Mesendoderm (in vitro differentiated cells): Measurements from ENCODE around the gene C1QTNF9B.

Experiments used
- DNase-seq: peaks from one replicate; pipeline ENCODE4 v3.0.0; 2013
- H2AK5ac ChIP-seq: 2 replicates; pipeline ENCODE4 v1.6.1; 2013; ENCODE audit warnings: low read length, inconsistent platforms
- H2BK120ac ChIP-seq: 2 replicates; pipeline ENCODE4 v1.6.1; 2013; ENCODE audit warnings: low read depth, mild to moderate bottlenecking, low read length, moderate library complexity, mixed read lengths
- H2BK15ac ChIP-seq: replicated peaks from 2 replicates; pipeline ENCODE4 v1.6.1; 2013; ENCODE audit warnings: low read depth, mild to moderate bottlenecking, moderate library complexity
- H2BK5ac ChIP-seq: 2 replicates; pipeline ENCODE4 v1.6.1; 2013; ENCODE audit warnings: low read length, inconsistent platforms
- H3K18ac ChIP-seq: 2 replicates; pipeline ENCODE4 v1.6.1; 2013; ENCODE audit warnings: mild to moderate bottlenecking, low read length, mixed read lengths
- H3K23ac ChIP-seq: one replicate; pipeline ENCODE4 v1.6.1; 2013; ENCODE audit warnings: low read length
- H3K27ac ChIP-seq: 2 replicates; pipeline ENCODE4 v1.5.1; 2013; ENCODE audit warnings: low read depth, mild to moderate bottlenecking, inconsistent platforms, low read length, moderate library complexity
- H3K27me3 ChIP-seq: 2 replicates; pipeline ENCODE4 v1.6.1; 2013; ENCODE audit warnings: low read length, control low read depth, mild to moderate bottlenecking, inconsistent platforms; ENCODE audit not compliant: insufficient read depth, poor library complexity
- H3K36me3 ChIP-seq: 2 replicates; pipeline ENCODE4 v1.6.1; 2013; ENCODE audit warnings: low read length, inconsistent platforms; ENCODE audit not compliant: control insufficient read depth, insufficient read depth
- H3K4ac ChIP-seq: one replicate; pipeline ENCODE4 v1.6.1; 2013; ENCODE audit warnings: low read depth, mild to moderate bottlenecking, low read length, moderate library complexity
- H3K4me1 ChIP-seq: 2 replicates; pipeline ENCODE4 v1.6.1; 2013; ENCODE audit warnings: low read depth, low read length, inconsistent platforms; ENCODE audit not compliant: control insufficient read depth
- H3K4me2 ChIP-seq: 2 replicates; pipeline ENCODE4 v1.6.1; 2013; ENCODE audit warnings: low read length
- H3K4me3 ChIP-seq: 2 replicates; pipeline ENCODE4 v1.5.1; 2013; ENCODE audit warnings: mild to moderate bottlenecking, low read length
- H3K56ac ChIP-seq: one replicate; pipeline ENCODE4 v1.6.1; 2013; ENCODE audit warnings: low read length
- H3K79me1 ChIP-seq: 2 replicates; pipeline ENCODE4 v1.6.1; 2013; ENCODE audit warnings: low read length, inconsistent platforms
- H3K79me2 ChIP-seq: 2 replicates; pipeline ENCODE4 v1.6.1; 2013; ENCODE audit warnings: mild to moderate bottlenecking, low read length; ENCODE audit not compliant: control insufficient read depth, insufficient read depth
- H3K9ac ChIP-seq: 2 replicates; pipeline ENCODE4 v1.6.1; 2013; ENCODE audit warnings: low read length, inconsistent platforms
- H4K5ac ChIP-seq: one replicate; pipeline ENCODE4 v1.6.1; 2013; ENCODE audit warnings: low read length
- H4K8ac ChIP-seq: one replicate; pipeline ENCODE4 v1.6.1; 2013; ENCODE audit warnings: low read depth, mild to moderate bottlenecking, control low read depth, low read length, moderate library complexity
- WGBS: extraction: QIAGEN DNeasy Blood & Tissue Kit; methylation state at CpG from one replicate; pipeline ENCODE4 v1.1.7; 2013; ENCODE audit warnings: low lambda C conversion rate, missing lambda C conversion rate; ENCODE audit not compliant: insufficient coverage; ENCODE audit errors: extremely low coverage; 5-methylcytosine and 5-hydroxymethylcytosine counted together

C1QTNF9B gene

DNA sequence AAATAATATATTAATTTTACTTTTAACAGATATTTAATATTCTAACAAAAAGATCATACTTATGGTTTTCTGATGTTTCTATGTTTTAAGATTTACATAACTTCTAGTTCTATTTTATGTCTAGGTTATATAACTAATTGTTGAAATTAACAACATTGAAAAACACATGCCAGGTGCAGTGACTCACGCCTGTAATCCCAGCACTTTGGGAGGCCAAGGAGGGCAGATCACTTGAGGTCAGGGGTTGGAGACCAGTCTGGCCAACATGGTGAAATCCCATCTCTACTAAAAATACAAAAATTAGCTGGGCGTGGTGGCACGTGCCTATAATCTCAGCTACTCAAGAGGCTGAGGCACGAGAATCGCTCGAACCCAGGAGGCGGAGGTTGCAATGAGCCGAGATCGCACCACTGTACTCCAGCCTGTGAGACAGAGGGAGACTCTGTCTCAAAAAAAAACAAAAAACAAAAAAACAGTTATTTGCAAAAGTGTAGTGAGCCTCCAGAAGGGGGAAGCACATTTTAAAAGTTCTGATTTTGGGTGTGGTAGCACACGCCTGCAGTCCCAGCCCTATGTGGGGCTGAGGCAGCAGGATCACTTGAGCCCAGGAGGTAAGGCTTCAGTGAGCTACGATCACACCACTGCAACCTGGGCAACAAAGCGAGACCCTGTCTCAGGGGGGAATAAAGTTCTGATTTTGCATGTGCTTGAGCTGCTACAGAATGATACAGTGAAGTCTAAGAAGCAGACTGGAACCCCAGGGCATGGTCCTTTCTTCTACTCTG is 26.8 kb downstream of the C1QTNF9B start:
- no peak overlapping the region for H2BK15ac ChIP-seq
- no peak overlapping the region for H2BK120ac ChIP-seq
- H3K23ac ChIP-seq: no peak overlapping the region
- no CpG with 5 or more reads among the region's 12 CpGs for WGBS
- H3K27ac ChIP-seq: no peak overlapping the region
- H3K79me1 ChIP-seq: no peaks in the 10 kb centered on the region
- no peaks in the 10 kb centered on the region for H3K27me3 ChIP-seq
- no peak overlapping the region for H3K4me2 ChIP-seq
- no peaks in the 10 kb centered on the region for H3K36me3 ChIP-seq
- no peak for DNase-seq
- no peak overlapping the region for H3K18ac ChIP-seq
- H2AK5ac ChIP-seq: no peak overlapping the region
- no peak overlapping the region for H4K8ac ChIP-seq
- no peaks in the 10 kb centered on the region for H3K79me2 ChIP-seq
- H3K9ac ChIP-seq: no peak overlapping the region
- peaks cover 2% of the 10 kb centered on the region for H3K4me1 ChIP-seq
- no peak overlapping the region for H3K4me3 ChIP-seq
- H3K4ac ChIP-seq: no peak overlapping the region
- no peak overlapping the region for H4K5ac ChIP-seq
- H3K56ac ChIP-seq: no peak overlapping the region
- no peak overlapping the region for H2BK5ac ChIP-seq

GRCh38 chr13:23868521-23868920 is 28.8 kb downstream of the C1QTNF9B start:
- Histone ChIP-seq H3K4me2 (no peak overlapping the region), H3K4me3 (no peak overlapping the region), H3K23ac (no peak overlapping the region), H4K5ac (no peak overlapping the region), H3K79me1 (no peaks in the 10 kb centered on the region), H2BK5ac (no peak overlapping the region), H3K18ac (no peak overlapping the region), H3K79me2 (no peaks in the 10 kb centered on the region), H2AK5ac (no peak overlapping the region), H2BK120ac (no peak overlapping the region), H4K8ac (no peak overlapping the region), H3K56ac (no peak overlapping the region), H3K27me3 (no peaks in the 10 kb centered on the region), H3K9ac (no peak overlapping the region), H3K27ac (no peak overlapping the region), H3K36me3 (no peaks in the 10 kb centered on the region), H3K4ac (no peak overlapping the region), H3K4me1 (peaks cover 2% of the 10 kb centered on the region), H2BK15ac (no peak overlapping the region)
- WGBS: no CpG with 5 or more reads among the region's 5 CpGs
- no peak for DNase-seq

DNA sequence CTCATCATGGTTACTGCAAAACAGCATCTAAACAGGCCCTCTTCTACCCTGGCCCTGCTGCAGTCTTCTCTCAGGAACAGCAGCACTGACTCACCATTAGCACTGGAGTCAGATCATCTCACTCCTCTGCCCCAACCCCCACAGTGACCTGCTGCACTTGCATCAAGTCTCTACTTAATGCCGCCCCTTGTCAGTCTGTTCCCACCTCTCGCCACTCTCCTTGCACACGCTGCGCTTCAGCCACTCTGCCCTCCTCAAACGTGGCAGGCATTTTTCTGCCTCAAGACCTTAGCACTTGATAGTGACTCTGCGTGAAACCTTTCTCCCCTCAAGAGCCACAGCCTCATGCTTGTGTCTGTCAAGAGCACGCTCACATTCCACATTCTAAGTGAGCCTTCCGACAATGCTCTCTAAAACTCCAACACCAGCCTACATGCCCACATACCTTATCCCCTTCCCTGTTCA is 30.2 kb downstream of the C1QTNF9B start:
- Histone ChIP-seq H3K27me3 (no peaks in the 10 kb centered on the region), H2AK5ac (no peak overlapping the region), H2BK120ac (no peak overlapping the region), H3K56ac (no peak overlapping the region), H3K4ac (no peak overlapping the region), H3K79me2 (no peaks in the 10 kb centered on the region), H3K9ac (no peak overlapping the region), H3K18ac (no peak overlapping the region), H2BK15ac (no peak overlapping the region), H3K4me1 (peaks cover 2% of the 10 kb centered on the region), H2BK5ac (no peak overlapping the region), H3K36me3 (no peaks in the 10 kb centered on the region), H4K8ac (no peak overlapping the region), H3K79me1 (no peaks in the 10 kb centered on the region), H3K4me2 (no peak overlapping the region), H3K27ac (no peak overlapping the region), H4K5ac (no peak overlapping the region), H3K23ac (no peak overlapping the region), H3K4me3 (no peak overlapping the region)
- DNase-seq: peak; percentile 85
- no CpG with 5 or more reads among the region's 8 CpGs for WGBS

DNA sequence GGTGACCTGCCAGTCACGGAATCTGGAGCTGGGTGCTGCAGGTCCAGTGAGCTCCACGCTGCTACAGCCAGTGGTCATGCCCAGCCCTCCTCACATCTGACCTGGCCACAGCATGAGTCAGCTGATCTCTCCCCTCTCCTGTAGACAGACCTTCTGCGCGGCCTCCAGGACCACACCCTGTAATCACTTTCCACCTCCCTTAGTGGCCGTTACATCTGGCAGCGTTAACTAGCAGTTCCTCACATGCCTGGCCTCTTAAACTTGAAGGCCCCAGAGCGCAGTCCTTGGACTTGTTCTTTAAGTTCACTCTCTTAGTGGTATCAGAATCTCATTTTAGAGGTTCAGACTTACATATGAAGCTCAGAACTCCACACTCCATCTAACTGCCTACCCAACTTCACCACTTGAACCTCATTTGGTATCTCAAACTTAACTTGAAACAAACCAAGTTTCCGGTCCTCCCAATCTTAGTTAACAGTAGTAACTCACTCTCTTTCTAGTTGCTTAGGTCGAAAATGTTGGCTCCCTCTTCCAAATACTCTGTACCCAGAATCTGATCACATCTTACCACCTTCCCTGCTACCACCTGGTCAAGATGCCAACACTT is 30.8 kb downstream of the C1QTNF9B start:
- Histone ChIP-seq H3K36me3 (no peaks in the 10 kb centered on the region), H3K4me1 (peaks cover 2% of the 10 kb centered on the region), H3K4ac (no peak overlapping the region), H3K23ac (no peak overlapping the region), H2BK5ac (no peak overlapping the region), H3K18ac (no peak overlapping the region), H3K27me3 (no peaks in the 10 kb centered on the region), H3K9ac (no peak overlapping the region), H4K5ac (no peak overlapping the region), H2AK5ac (no peak overlapping the region), H3K79me1 (no peaks in the 10 kb centered on the region), H3K4me2 (no peak overlapping the region), H3K79me2 (no peaks in the 10 kb centered on the region), H2BK15ac (no peak overlapping the region), H3K4me3 (no peak overlapping the region), H4K8ac (no peak overlapping the region), H2BK120ac (no peak overlapping the region), H3K56ac (peak overlapping the region; percentile 26), H3K27ac (no peak overlapping the region)
- peak; percentile 23 for DNase-seq
- no CpG with 5 or more reads among the region's 9 CpGs for WGBS

GRCh38 chr13:23865906-23866305 is 31.4 kb downstream of the C1QTNF9B start:
- H3K79me1 ChIP-seq: no peaks in the 10 kb centered on the region
- no peak overlapping the region for H2AK5ac ChIP-seq
- H3K4me2 ChIP-seq: no peak overlapping the region
- no peak overlapping the region for H3K9ac ChIP-seq
- whole genome bisulfite sequencing: 100% methylated on average over 3 of the region's 7 CpGs
- H2BK5ac ChIP-seq: no peak overlapping the region
- no peaks in the 10 kb centered on the region for H3K79me2 ChIP-seq
- peaks cover 2% of the 10 kb centered on the region for H3K4me1 ChIP-seq
- H3K4ac ChIP-seq: no peak overlapping the region
- no peak overlapping the region for H4K5ac ChIP-seq
- H3K4me3 ChIP-seq: no peak overlapping the region
- H3K23ac ChIP-seq: no peak overlapping the region
- H3K56ac ChIP-seq: no peak overlapping the region
- H4K8ac ChIP-seq: no peak overlapping the region
- H3K18ac ChIP-seq: no peak overlapping the region
- H2BK15ac ChIP-seq: no peak overlapping the region
- no peaks in the 10 kb centered on the region for H3K36me3 ChIP-seq
- no peak overlapping the region for H3K27ac ChIP-seq
- no peak overlapping the region for H2BK120ac ChIP-seq
- no peak for DNase-seq
- H3K27me3 ChIP-seq: no peaks in the 10 kb centered on the region
